GM19238 (cell line): ENCODE measurements around the gene ENO2.
"Not testable (repeated sequence)": the region's sequence is repeated elsewhere in the genome, so short reads cannot be mapped to it uniquely, and the experiment has no call there.

ENCODE experiments used
- DNase-seq: peaks from one replicate; pipeline ENCODE4 v3.0.0; 2011; ENCODE audit warnings: low spot score; ENCODE audit not compliant: insufficient read length

ENO2 gene

DNA sequence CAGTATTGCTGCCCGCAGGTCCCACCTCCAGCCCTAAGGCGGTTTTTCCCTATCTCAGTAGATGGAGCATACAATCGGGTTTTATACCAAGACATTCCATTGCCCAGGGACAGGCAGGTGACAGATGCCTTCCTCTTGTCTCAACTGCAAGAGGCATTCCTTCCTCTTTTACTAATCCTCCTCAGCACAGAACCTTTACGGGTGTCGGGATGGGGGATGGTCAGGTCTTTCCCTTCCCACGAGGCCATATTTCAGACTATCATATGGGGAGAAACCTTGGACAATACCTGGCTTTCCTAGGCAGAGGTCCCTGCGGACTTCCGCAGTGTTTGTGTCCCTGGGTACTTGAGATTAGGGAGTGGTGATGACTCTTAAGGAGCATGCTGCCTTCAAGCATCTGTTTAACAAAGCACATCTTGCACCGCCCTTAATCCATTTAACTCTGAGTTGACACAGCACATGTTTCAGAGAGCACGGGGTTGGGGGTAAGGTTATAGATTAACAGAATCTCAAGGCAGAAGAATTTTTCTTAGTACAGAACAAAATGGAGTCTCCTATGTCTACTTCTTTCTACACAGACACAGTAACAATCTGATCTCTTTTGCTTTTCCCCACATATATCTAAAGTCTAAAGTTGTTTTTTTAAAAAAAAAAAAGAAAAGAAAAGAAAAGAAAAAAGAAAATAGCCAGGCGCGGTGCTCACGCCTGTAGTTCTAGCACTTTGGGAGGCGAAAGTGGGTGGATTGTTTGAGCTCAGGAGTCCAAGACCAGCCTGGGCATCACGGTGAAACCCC, 28.0 kb upstream of the ENO2 start:
- DNase-seq, result not testable (repeated sequence)

DNA sequence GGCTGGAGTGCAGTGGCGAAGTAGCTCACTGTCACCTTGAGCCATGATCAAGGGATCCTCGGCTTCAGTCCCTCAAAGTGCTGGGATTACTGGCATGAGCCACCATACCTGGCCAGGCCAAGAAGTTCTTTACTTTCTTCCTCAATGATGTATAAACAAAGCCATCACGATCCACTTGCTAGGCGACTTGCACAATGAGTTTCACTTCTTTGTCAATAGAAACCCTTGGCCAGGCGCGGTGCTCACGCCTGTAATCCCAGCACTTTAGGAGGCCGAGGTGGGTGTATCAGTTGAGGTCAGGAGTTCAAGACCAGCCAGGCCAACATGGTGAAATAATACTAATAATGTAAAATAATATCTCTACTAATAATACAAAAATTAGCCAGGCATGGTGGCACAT, 26.9 kb upstream of the ENO2 start:
- DNase-seq, result no peak

DNA sequence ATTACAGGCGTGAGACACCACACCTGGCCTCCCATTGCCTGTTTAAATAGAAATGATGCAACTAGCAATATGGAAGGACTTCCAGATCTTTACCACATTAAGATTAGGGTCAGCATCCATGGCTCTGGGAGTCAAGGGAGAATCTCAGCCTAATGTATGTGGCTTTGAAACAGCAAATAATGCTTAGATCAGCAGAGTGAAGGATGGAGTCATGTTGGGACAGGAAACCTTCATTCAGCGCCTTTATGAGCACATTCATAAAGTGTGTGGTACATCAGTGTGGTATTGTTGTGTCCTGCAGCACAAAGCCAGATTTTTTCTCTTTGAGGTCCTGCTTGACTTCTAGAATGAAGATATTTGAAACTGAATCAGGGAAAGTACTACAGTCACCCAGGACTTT, 26.0 kb upstream of the ENO2 start:
- no peak for DNase-seq

GRCh38 chr12:6888794-6889193, 25.6 kb upstream of the ENO2 start:
- DNase-seq, result not testable (repeated sequence)

DNA sequence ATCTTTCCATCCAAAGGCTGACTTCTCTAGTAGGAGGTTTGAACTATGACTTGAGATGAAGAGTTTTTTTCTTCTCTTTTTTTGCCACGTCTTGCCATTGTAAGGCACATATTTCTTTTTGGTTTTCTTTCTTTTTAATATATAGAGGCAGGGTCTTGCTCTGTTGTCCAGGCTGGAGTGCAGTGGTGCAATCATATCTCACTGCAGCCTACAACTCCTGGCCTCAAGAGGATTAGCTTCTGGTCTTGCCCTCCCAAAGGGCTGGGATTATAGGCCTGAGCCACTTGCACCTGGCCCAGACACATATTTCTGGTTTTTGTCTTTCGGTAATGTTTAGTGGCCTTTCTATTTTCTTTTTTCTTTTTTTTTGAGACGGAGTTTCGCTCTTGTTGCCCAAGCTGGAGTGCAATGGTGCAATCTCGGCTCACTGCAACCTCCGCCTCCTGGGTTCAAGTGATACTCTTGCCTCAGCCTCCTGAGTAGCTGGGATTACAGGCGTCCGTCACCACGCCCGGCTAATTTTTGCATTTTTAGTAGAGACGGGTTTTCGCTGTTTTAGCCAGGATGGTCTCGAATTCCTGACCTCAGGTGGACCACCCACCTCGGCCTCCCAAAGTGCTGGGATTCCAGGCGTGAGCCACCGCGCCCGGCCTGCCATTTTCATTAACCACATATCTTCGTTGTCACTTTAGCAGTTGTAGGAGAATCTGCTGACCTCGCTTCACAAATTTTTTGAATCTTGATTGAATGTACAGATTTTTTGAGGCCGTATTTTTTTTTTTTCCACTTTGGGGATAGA, 24.4 kb upstream of the ENO2 start:
- DNase-seq, result not testable (repeated sequence)

- DNase-seq, result peak; percentile 95
Observed at GRCh38 chr12:6890789-6891645, 23.4 kb upstream of the ENO2 start.

DNA sequence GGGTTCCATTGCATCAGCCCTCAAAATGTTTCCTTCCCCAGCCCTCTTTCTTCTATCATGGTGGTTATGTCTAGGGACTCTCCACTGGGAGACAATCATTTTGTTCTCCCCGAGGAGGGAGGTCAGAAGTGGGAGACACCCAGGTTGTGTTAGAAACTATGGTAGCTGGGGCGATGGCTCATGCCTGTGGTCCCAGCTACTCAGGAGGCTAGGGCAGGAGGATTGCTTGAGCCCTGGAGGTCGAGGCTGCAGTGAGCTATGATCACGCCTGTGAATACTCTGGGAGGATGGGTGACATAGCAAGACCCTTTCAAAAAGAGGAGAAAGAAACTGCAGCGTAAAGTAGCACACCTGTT, 22.8 kb upstream of the ENO2 start:
- DNase-seq, result no peak

- not testable (repeated sequence) for DNase-seq
Observed at GRCh38 chr12:6892683-6893082, 21.7 kb upstream of the ENO2 start.

DNA sequence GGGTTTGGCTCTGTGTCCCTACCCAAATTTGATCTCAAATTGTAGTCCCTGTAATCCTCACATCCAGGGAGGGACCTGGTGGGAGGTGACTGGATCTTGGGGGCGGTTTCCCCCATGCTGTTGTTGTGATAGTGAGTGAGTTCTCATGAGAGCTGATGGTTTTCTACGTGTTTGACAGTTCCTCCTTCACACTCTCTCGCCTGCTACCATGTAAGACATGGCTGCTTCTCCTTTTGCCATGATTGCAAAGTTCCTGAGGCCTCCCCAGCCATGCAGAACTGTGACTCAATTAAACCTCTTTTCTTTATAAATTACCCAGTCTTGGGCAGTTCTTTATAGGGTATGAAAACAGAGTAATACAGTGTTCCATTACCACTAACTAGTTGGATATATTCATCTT, 20.1 kb upstream of the ENO2 start:
- DNase-seq, result no peak

GRCh38 chr12:6896846-6897435, 17.4 kb upstream of the ENO2 start:
- DNase-seq, result no peak

DNA sequence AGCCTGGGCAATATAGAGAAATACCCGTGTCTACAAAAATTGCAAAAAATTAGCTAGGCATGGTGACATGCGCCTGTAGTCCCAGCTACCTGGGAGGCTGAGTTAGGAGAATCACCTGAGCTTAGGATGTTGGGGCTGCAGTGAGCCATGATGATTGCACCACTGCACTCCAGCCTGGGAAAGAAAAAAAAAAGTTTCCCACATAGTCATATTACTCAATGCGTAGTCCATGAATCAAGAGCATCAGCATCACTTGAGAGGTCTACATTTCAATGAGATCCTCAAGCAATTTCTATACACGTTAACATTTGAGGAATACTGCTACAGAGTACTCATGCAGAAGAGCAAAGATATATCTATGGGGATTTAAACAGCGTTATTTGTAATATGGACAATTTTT, 15.0 kb upstream of the ENO2 start:
- no peak for DNase-seq

DNA sequence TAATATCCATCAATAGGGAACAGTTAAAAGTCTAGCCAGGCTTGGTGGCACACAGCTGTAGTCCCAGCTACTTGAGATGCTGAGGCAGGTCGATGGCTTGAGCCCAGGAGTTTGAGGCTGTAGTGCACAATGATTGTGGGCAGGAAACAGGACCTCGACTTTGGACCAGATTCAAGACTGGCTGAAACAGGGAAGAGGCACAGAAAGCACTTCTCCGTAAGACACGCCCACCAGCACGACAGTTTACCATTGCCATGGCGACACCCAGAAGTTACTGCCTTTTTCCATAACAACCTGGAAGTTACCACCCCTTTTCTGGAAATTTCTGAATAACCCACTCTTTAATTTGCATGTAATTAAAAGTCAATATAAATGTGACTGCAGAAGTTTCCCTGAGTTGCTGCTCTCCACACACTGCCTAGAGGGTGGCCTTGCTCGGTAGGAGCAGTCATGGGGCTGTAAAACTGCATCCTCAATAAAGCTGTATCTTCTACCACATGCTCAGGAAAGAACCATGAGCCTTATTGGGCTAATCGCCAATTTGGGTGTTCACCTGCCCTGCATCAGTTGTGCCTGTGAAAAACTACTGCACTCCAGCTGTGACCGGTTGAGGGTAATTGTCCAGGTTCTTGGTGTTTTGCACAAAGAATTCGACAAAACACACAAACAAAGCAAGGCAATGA, 14.4 kb upstream of the ENO2 start:
- DNase-seq, result no peak

GRCh38 chr12:6902448-6902847, 11.9 kb upstream of the ENO2 start:
- no peak for DNase-seq

- DNase-seq, result no peak
Observed at GRCh38 chr12:6903722-6904121, 10.7 kb upstream of the ENO2 start.

GRCh38 chr12:6904280-6905276, 9.8 kb upstream of the ENO2 start, which contains the start of gene LRRC23:
LRRC23 (plus strand) TSS chr12:6904822; CDS start chr12:6905634, 812 bp downstream.
- peak; percentile 92 for DNase-seq

- no peak for DNase-seq
Observed at GRCh38 chr12:6905414-6906040, 8.9 kb upstream of the ENO2 start.

- not testable (repeated sequence) for DNase-seq
Observed at GRCh38 chr12:6908141-6908540, 6.2 kb upstream of the ENO2 start.

GRCh38 chr12:6909421-6910145, 4.8 kb upstream of the ENO2 start:
- DNase-seq, result no peak
